Measurements from ENCODE around the gene ST6GALNAC5. TPM values are rescaled to one million over a fixed set of nuclear protein-coding genes. Genes with fewer than 3 reads are reported as not detected.

Gene ST6GALNAC5
- total and polyA plus RNA-seq, 5 experiments from 2014 or later, result 0.09 TPM; not detected in 4

DNA sequence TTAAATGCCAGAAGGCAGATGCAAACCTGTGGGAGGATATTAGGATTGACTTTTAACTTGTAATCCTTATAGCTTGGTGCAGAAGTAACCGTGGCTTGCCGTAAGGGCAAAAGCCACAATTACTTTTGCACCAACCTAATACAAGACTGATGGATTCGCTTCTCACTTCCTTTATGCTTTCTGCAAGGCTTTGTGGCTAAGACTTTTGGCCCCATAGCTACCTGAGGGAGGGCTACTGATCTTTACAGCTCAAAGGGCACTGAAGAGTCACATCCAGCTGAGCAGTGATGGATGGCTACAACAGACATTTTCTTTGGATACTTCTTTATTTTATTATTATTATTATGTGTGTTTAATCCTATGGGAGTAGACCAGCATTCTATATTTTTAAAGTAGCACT is 140.4 kb downstream of the ST6GALNAC5 start:
- DNase-seq (no peak), ATAC-seq (no peak)
- Mint-ChIP-seq H3K36me3 (peaks cover 0 to 7% (median 0%) of the 10 kb centered on the region in 3 donors), H3K27ac (no peak overlapping the region), H3K4me3 (no peak overlapping the region), H3K4me1 (no peaks in the 10 kb centered on the region), H3K27me3 (peaks cover 0 to 7% (median 0%) of the 10 kb centered on the region in 5 donors), H3K9me3 (peaks cover 0 to 9% (median 4%) of the 10 kb centered on the region in 9 donors)
- POLR2A ChIA-PET, result no interaction called here

DNA sequence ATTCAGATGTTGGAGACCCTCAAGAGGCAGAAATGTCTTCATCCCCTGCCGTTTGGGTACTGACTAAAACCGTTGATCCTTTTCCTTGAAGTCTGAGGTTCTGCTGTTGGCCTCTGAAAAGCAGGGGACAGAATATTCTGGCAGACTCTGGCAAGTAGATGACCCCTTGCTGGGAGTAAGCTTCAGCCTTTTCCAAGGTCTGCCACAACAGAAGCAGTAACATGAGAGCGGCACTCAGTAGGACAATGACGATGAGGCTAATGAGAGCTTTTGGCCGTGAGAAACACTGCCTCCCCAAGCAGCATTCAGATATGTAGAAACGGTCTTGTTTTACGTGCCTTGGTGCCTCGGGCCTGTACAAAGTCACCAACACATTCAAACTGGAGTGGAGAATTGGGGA is 143.7 kb downstream of the ST6GALNAC5 start:
- H3K4me1 Mint-ChIP-seq, result no peaks in the 10 kb centered on the region
- peaks cover 0 to 5% (median 0%) of the 10 kb centered on the region in 9 donors for H3K9me3 Mint-ChIP-seq
- no peak overlapping the region for H3K4me3 Mint-ChIP-seq
- H3K36me3 Mint-ChIP-seq, result peaks cover 0 to 4% (median 0%) of the 10 kb centered on the region in 3 donors
- peaks cover 0 to 20% (median 11%) of the 10 kb centered on the region in 5 donors for H3K27me3 Mint-ChIP-seq
- POLR2A ChIA-PET, result no interaction called here
- H3K27ac Mint-ChIP-seq, result no peak overlapping the region
- ATAC-seq (no peak), DNase-seq (no peak)

- ATAC-seq (no peak), DNase-seq (no peak)
- H3K9me3 Mint-ChIP-seq, result peaks cover 0 to 3% (median 0%) of the 10 kb centered on the region in 9 donors
- H3K4me3 Mint-ChIP-seq, result no peak overlapping the region
- no peaks in the 10 kb centered on the region for H3K4me1 Mint-ChIP-seq
- no peaks in the 10 kb centered on the region for H3K36me3 Mint-ChIP-seq
- H3K27me3 Mint-ChIP-seq, result peaks cover 4 to 24% (median 11%) of the 10 kb centered on the region in 5 donors
- H3K27ac Mint-ChIP-seq, result no peak overlapping the region
- POLR2A ChIA-PET, result no interaction called here
These were observed 144.8 kb downstream of the ST6GALNAC5 start for GRCh38 chr1:77012066-77012465.

DNA sequence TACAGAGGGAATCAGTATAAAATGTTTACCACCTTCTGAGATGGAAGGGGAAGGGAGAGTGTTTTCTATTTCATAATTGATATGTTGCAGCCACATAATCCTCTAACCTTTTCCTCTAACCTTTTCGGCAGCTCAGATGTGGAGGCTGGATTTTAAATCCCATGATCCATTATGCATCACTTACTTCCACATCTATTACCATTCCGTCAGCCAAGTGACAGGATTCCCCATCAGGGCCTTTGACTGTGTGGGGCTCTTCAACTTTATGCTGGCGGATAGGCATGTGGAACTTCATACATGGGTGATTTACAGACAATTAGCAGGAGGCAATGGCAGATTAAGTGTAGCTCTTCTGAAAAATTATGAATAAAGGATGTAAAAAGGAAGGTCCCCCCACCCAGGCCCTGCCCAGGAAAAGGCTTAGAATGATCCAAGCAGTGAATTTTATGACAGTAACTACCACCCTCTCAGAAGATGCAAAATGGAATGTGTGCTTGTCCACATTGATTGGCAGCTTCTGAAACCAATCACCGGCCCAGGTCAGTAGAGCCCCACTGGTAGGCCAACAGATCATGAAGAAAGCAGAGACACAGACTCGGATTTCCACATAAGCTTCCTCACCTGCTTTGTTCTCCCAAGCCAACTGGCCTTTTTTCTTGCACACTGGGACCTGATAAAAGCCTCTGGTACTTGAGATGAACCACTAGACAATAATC is 147.0 kb downstream of the ST6GALNAC5 start:
- H3K27me3 Mint-ChIP-seq, result peaks cover 4 to 27% (median 11%) of the 10 kb centered on the region in 5 donors
- peak overlapping the region in 1 of 10 donors; percentile 16 for H3K27ac Mint-ChIP-seq
- no peak overlapping the region for H3K4me3 Mint-ChIP-seq
- no peak for DNase-seq
- H3K4me1 Mint-ChIP-seq, result no peaks in the 10 kb centered on the region
- no peak for ATAC-seq
- no peaks in the 10 kb centered on the region for H3K36me3 Mint-ChIP-seq
- no peaks in the 10 kb centered on the region for H3K9me3 Mint-ChIP-seq
- POLR2A ChIA-PET, result no interaction called here

- no peak for DNase-seq
These were observed 148.6 kb downstream of the ST6GALNAC5 start for GRCh38 chr1:77015748-77016341.

GRCh38 chr1:77016386-77016985 is 149.2 kb downstream of the ST6GALNAC5 start:
- POLR2A ChIA-PET, result no interaction called here
- DNase-seq (no peak), ATAC-seq (no peak)
- peaks cover 4 to 27% (median 9%) of the 10 kb centered on the region in 5 donors for H3K27me3 Mint-ChIP-seq
- H3K4me3 Mint-ChIP-seq, result no peak overlapping the region
- no peaks in the 10 kb centered on the region for H3K9me3 Mint-ChIP-seq
- H3K36me3 Mint-ChIP-seq, result no peaks in the 10 kb centered on the region
- no peaks in the 10 kb centered on the region for H3K4me1 Mint-ChIP-seq
- H3K27ac Mint-ChIP-seq, result no peak overlapping the region

More at GRCh38 chr1:77015748-77016341, 148.6 kb downstream of the ST6GALNAC5 start:
- ATAC-seq, result no peak
- H3K4me1 Mint-ChIP-seq, result no peaks in the 10 kb centered on the region
- no peaks in the 10 kb centered on the region for H3K36me3 Mint-ChIP-seq
- no peak overlapping the region for H3K27ac Mint-ChIP-seq
- no peak overlapping the region for H3K4me3 Mint-ChIP-seq
- POLR2A ChIA-PET, result no interaction called here
- H3K9me3 Mint-ChIP-seq, result no peaks in the 10 kb centered on the region
- H3K27me3 Mint-ChIP-seq, result peaks cover 4 to 27% (median 10%) of the 10 kb centered on the region in 5 donors

DNA sequence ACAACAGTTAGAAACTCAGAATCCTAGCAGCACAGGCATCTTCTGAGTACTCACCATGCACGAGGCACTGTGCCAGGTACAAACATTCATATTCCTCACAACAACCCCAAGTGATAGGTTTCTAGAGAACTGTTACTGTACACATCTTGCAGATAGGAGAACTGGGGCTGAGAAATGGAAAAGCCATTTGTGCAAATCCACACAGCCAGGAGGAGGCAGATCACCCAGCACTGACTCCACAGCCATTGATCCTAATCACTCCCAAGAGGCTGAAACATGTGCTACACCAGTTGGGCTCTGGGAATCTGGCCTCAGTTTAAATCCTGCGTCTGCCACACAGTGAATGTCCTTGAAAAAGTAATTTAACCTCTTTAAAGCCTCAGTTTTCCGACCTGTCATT is 151.0 kb downstream of the ST6GALNAC5 start:
- Mint-ChIP-seq H3K9me3 (no peaks in the 10 kb centered on the region), H3K4me1 (no peaks in the 10 kb centered on the region), H3K4me3 (no peak overlapping the region), H3K27ac (no peak overlapping the region), H3K36me3 (no peaks in the 10 kb centered on the region), H3K27me3 (peaks cover 3 to 23% (median 6%) of the 10 kb centered on the region in 5 donors)
- ATAC-seq (no peak), DNase-seq (no peak)
- POLR2A ChIA-PET, result no interaction called here

- peaks cover 2 to 19% (median 5%) of the 10 kb centered on the region in 5 donors for H3K27me3 Mint-ChIP-seq
- POLR2A ChIA-PET, result no interaction called here
- no peaks in the 10 kb centered on the region for H3K9me3 Mint-ChIP-seq
- no peaks in the 10 kb centered on the region for H3K36me3 Mint-ChIP-seq
- no peaks in the 10 kb centered on the region for H3K4me1 Mint-ChIP-seq
- H3K4me3 Mint-ChIP-seq, result no peak overlapping the region
- ATAC-seq (no peak), DNase-seq (no peak)
- no peak overlapping the region for H3K27ac Mint-ChIP-seq
These were observed 151.5 kb downstream of the ST6GALNAC5 start for GRCh38 chr1:77018761-77019160.

DNA sequence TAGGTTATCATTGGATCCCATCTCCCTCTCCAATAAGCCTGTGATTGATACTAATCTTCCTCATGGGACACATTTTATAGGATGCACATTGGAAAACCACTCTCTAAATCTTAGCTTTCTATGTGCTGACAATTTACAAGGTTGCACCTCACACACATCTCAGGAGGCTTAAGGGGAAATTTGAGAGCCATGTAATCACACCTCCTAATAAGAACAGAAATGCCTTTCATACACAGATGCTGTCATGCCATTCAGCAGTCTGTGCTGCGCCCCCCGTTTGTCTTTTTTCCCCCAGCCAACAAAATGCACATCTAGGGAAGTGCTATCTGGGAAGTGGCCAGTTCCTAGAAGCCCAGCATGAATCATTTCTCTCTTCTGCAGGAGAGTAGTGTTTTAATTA is 154.5 kb downstream of the ST6GALNAC5 start:
- Mint-ChIP-seq H3K36me3 (no peaks in the 10 kb centered on the region), H3K27ac (no peak overlapping the region), H3K4me1 (no peaks in the 10 kb centered on the region), H3K4me3 (no peak overlapping the region), H3K27me3 (peaks cover 0 to 8% (median 2%) of the 10 kb centered on the region in 5 donors), H3K9me3 (no peaks in the 10 kb centered on the region)
- POLR2A ChIA-PET, result no interaction called here
- ATAC-seq (no peak), DNase-seq (no peak)

DNA sequence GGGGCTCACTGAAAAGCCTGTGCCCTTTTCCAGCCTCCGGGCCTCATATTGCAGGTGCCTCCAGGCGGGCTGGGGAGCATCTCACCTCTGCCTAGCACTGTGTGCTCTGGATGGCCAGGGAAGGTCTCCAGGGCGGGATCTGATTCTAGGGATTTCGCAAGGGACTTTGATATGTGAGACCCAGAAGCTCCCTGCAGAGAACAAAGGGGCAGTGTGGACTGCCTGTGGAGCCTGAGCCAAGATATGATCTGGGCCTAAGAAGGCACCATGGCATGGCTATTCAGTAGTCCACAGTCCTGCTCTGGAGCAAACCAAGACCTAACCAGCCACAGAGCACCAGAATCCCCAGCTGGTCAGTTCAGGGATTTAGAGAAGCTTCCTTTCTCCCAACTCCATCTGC is 157.2 kb downstream of the ST6GALNAC5 start:
- DNase-seq (no peak), ATAC-seq (no peak)
- no peaks in the 10 kb centered on the region for H3K36me3 Mint-ChIP-seq
- H3K27ac Mint-ChIP-seq, result no peak overlapping the region
- POLR2A ChIA-PET, result no interaction called here
- peaks cover 0 to 12% (median 4%) of the 10 kb centered on the region in 5 donors for H3K27me3 Mint-ChIP-seq
- no peaks in the 10 kb centered on the region for H3K9me3 Mint-ChIP-seq
- no peak overlapping the region for H3K4me3 Mint-ChIP-seq
- H3K4me1 Mint-ChIP-seq, result no peaks in the 10 kb centered on the region

- Mint-ChIP-seq H3K36me3 (no peaks in the 10 kb centered on the region), H3K4me3 (no peak overlapping the region), H3K9me3 (no peaks in the 10 kb centered on the region), H3K27me3 (peaks cover 0 to 18% (median 7%) of the 10 kb centered on the region in 5 donors), H3K4me1 (no peaks in the 10 kb centered on the region), H3K27ac (no peak overlapping the region)
- ATAC-seq (no peak), DNase-seq (no peak)
- POLR2A ChIA-PET, result no interaction called here
These were observed 158.3 kb downstream of the ST6GALNAC5 start for GRCh38 chr1:77025599-77025998.

DNA sequence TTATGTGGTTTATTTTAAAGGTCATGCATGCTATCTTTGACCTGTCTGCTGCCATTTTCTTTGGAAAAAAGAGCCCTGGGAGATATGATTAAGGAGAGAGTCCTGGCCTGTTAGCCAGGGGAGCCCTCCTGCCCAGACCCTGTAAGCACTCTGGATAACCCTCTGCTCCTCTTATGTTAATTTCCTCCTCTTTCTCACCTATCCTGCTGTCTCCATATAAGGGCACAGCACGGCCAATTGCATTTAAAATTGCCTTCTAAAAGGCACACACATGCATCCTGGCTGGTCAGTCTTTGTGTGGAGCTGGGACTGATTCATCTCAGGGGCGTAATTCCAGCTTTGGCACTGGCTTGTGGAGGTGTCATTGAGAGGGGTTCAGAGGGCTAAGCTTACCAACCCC is 158.9 kb downstream of the ST6GALNAC5 start:
- Mint-ChIP-seq H3K27me3 (peaks cover 0 to 18% (median 7%) of the 10 kb centered on the region in 5 donors), H3K27ac (no peak overlapping the region), H3K4me1 (no peaks in the 10 kb centered on the region), H3K36me3 (no peaks in the 10 kb centered on the region), H3K9me3 (no peaks in the 10 kb centered on the region), H3K4me3 (no peak overlapping the region)
- DNase-seq (no peak), ATAC-seq (no peak)
- POLR2A ChIA-PET, result no interaction called here

GRCh38 chr1:77026640-77027039 is 159.4 kb downstream of the ST6GALNAC5 start:
- DNase-seq (no peak), ATAC-seq (no peak)
- H3K27ac Mint-ChIP-seq, result no peak overlapping the region
- H3K27me3 Mint-ChIP-seq, result peaks cover 0 to 18% (median 7%) of the 10 kb centered on the region in 5 donors
- no peaks in the 10 kb centered on the region for H3K36me3 Mint-ChIP-seq
- H3K4me3 Mint-ChIP-seq, result no peak overlapping the region
- H3K4me1 Mint-ChIP-seq, result no peaks in the 10 kb centered on the region
- POLR2A ChIA-PET, result no interaction called here
- no peaks in the 10 kb centered on the region for H3K9me3 Mint-ChIP-seq

Measured in naive thymus-derived CD8-positive, alpha-beta T cell (primary cell).